ENCODE data around the gene MUTYH. TPM values are rescaled to one million over a fixed set of nuclear protein-coding genes. Genes with fewer than 3 reads are reported as not detected.

The MUTYH gene
- total and polyA plus RNA-seq, 2 of the 8 experiments (the other 6 are each of a cell fraction or from before 2014, with no cell fraction given) = 51.9 to 65.7 TPM

- H2BK120ac ChIP-seq (replicated peaks; ENCODE audit: low read depth, low read length) = peak overlapping the region; percentile 47
- peak overlapping the region; percentile 70 for H3K56ac ChIP-seq (replicated peaks; ENCODE audit: insufficient read length, low read depth, low read length)
- H4K8ac ChIP-seq (ENCODE audit: extremely low read depth, insufficient read depth, low read length) = peak overlapping the region; percentile 81
- peak overlapping the region; percentile 61 to 69 (median 64) for H3K4me3 ChIP-seq (ENCODE audit: extremely low read depth in 1 of 4, insufficient read depth in 2 of 4, low read depth in 3 of 4, low read length in 4 of 4)
- FAIRE-seq = no peak
- peak overlapping the region; percentile 64; the same call in 1 of the 2 replicates for H2BK5ac ChIP-seq (ENCODE audit: low read depth, low read length)
- H3K4ac ChIP-seq (replicated peaks; ENCODE audit: insufficient read length, low read depth, low read length) = peak overlapping the region; percentile 87
- H2BK12ac ChIP-seq (ENCODE audit: low read depth, low read length) = 0 out of 2 replicates have a peak overlapping the region, but pooled peaks have one; percentile 75
- peak in 1 of 2 experiments; percentile 65 for DNase-seq (ENCODE audit: low read depth in 1 of 2, low spot score in 2 of 2)
- peak overlapping the region; percentile 73 for H4K5ac ChIP-seq (ENCODE audit: insufficient read length, low read depth, low read length)
- H4K91ac ChIP-seq (replicated peaks; ENCODE audit: insufficient read length, low read length) = peak overlapping the region; percentile 89
- no peaks in the 10 kb centered on the region for H3K27me3 ChIP-seq (replicated peaks in 1 of 4; ENCODE audit: control insufficient read depth in 3 of 4, extremely low read depth in 1 of 4, insufficient read depth in 3 of 4, low read length in 3 of 4)
- H3K79me2 ChIP-seq (ENCODE audit: control insufficient read depth in 1 of 2, insufficient read depth in 2 of 2, low read length in 2 of 2) = peaks cover 3 to 22% of the 10 kb centered on the region in 2 experiments; a peak in 3 of 4 replicates
- H3K79me1 ChIP-seq (ENCODE audit: low read depth, low read length) = peaks cover 5% of the 10 kb centered on the region; the same call in 1 of the 2 replicates
- H3K36me3 ChIP-seq (ENCODE audit: control insufficient read depth in 2 of 4, insufficient read depth in 4 of 4, low read length in 3 of 4) = peaks cover 3 to 33% (median 13%) of the 10 kb centered on the region in 4 experiments; a peak in 5 of 8 replicates
- H2AFZ ChIP-seq (ENCODE audit: low read length) = no peak overlapping the region
- H3K9ac ChIP-seq (replicated peaks in 1 of 4; ENCODE audit: extremely low read depth in 1 of 4, low read depth in 3 of 4, low read length in 3 of 4) = peak overlapping the region in 3 of 4 experiments; percentile 21 to 87 (median 86); a peak in 6 of 7 replicates
- 30% methylated on average over 19 of the region's 19 CpGs; no CpG with 5 or more reads in 1 of the 2 experiments for WGBS, 2 experiments (ENCODE audit: extremely low coverage in 1 of 2, insufficient coverage in 1 of 2, insufficient read length in 1 of 2, insufficient replicate concordance in 2 of 2, low coverage in 1 of 2, low lambda C conversion rate in 2 of 2, missing lambda C conversion rate in 1 of 2)
- H4K20me1 ChIP-seq (replicated peaks in 1 of 2; ENCODE audit: control insufficient read depth in 1 of 2, insufficient read depth in 2 of 2, low read length in 2 of 2) = peaks cover 0 to 2% of the 10 kb centered on the region in 2 experiments
- H3K23me2 ChIP-seq (ENCODE audit: low read depth, low read length) = peaks cover 11% of the 10 kb centered on the region; the same call in 1 of the 2 replicates
- peak overlapping the region; percentile 65; the same call in 1 of the 2 replicates for H3K27ac ChIP-seq (ENCODE audit: low read depth, low read length)
- H3K4me1 ChIP-seq (replicated peaks in 1 of 4; ENCODE audit: control insufficient read depth in 3 of 4, insufficient read depth in 4 of 4, low read length in 3 of 4) = peaks cover 7 to 21% (median 12%) of the 10 kb centered on the region in 4 experiments; a peak in 6 of 7 replicates
- POLR2A ChIA-PET (ENCODE audit: partially characterized antibody) = interaction anchor here (0.7 to 16.3 kb wide), 29 partner anchors 7 to 528 kb away, joined by 3 to 472 read pairs (median 6); partner anchors contain the start of genes CCDC163, HECTD3, MMACHC and MUTYH
- H3K23ac ChIP-seq (ENCODE audit: insufficient read length) = no peak overlapping the region
- H3K4me2 ChIP-seq (ENCODE audit: insufficient read depth in 1 of 2, low read depth in 2 of 2, low read length in 2 of 2) = peak overlapping the region; percentile 71 to 89
- H3K14ac ChIP-seq (ENCODE audit: insufficient read length) = no peak overlapping the region
- H2BK15ac ChIP-seq (ENCODE audit: low read length) = no peak overlapping the region
- no peak overlapping the region for H2BK20ac ChIP-seq (ENCODE audit: low read length)
- peak overlapping the region; percentile 99 for H3K18ac ChIP-seq (ENCODE audit: extremely low read depth, low read length)
- CTCF ChIA-PET (ENCODE audit: partially characterized antibody) = interaction anchor here (0.6 to 5.3 kb wide), 16 partner anchors 9 to 314 kb away, joined by 3 to 29 read pairs (median 4); partner anchors contain the start of genes MUTYH and TOE1
- no peaks in the 10 kb centered on the region for H3K9me3 ChIP-seq (ENCODE audit: insufficient read depth in 2 of 2, low read depth in 1 of 2, low read length in 1 of 2)
- H2AK5ac ChIP-seq (ENCODE audit: low read depth, low read length) = peak overlapping the region; percentile 80
- TF ChIP-seq GABPA (IDR thresholded peaks at IDR 0.05; ENCODE audit: borderline replicate concordance, insufficient read depth, low read length) (no peak), RNF2 (IDR thresholded peaks at IDR 0.05; ENCODE audit: borderline replicate concordance, low read depth, low read length, missing control alignments, poor library complexity, severe bottlenecking) (no peak), SIN3A (conservative IDR thresholded peaks at IDR 0.05 in 1 of 2, IDR thresholded peaks at IDR 0.05 in 1 of 2; ENCODE audit: low read depth in 1 of 2, low read length in 2 of 2) (no peak; a peak in 1 of 4 replicates), ASH2L (IDR thresholded peaks at IDR 0.05; ENCODE audit: low read length) (no peak), KDM1A (IDR thresholded peaks at IDR 0.05; ENCODE audit: borderline replicate concordance, low read length) (no peak), CHD1 (IDR thresholded peaks at IDR 0.05; ENCODE audit: low read depth, low read length) (no peak), SIX5 (IDR thresholded peaks at IDR 0.05; ENCODE audit: low read depth, low read length) (no peak), USF2 (IDR thresholded peaks at IDR 0.05; ENCODE audit: low read length) (peak; percentile 13; the same call in 1 of the 2 replicates)
Observed at GRCh38 chr1:45327644-45328515, 12.4 kb downstream of the MUTYH start.
